ENCODE measurements around the gene ARHGEF12.

- TF ChIP-seq CTCF (IDR thresholded peaks at IDR 0.05) (no peak), POLR2A (IDR thresholded peaks at IDR 0.05) (no peak)
Observed at GRCh38 chr11:120425527-120425926, 89.3 kb downstream of the ARHGEF12 start.

Data from uterus (tissue), 2 donors.